ENCODE data around the gene OFD1.
"Not testable (repeated sequence)": the region's sequence is repeated elsewhere in the genome, so short reads cannot be mapped to it uniquely, and the experiment has no call there.

Gene OFD1

DNA sequence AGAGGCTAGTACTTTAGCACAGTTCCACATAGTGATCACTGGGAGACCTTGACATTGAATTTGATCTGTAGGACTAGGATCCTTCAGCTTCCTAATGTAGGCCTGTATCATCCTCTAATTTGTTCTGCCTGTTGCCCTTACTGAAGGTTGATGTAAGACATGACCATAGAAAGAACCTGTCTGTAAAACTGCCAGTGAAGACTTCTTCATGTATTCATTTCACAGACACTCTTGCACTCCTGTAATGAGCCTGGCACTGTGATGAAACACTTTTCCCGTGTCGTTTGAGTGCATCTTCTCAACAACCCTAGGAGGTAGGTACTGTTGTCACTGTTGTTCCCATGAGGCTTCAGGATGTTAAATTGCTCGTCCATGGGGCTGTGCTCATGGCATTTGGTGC is 31.0 kb upstream of the OFD1 start:
- no peak for DNase-seq (ENCODE audit: low spot score)

DNA sequence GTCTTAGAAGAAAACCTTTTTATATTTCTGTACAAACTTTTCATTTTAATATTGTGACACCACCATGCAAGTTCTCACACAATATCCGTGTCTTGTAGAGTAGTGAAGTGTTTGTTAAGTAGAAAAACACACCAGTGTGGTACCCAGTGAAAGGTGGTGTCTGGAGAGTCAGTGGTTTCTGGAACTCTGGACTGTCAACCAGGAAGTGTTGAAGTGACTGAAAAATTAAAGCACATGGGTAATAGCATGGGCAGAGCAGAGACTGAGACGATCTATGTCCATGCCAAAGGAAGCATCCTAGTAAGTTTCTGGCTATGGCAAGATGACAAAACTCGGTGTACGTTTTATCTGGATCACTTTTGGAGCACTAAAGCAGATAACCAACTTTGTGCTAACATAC is 23.4 kb upstream of the OFD1 start:
- DNase-seq (ENCODE audit: low spot score) = no peak

DNA sequence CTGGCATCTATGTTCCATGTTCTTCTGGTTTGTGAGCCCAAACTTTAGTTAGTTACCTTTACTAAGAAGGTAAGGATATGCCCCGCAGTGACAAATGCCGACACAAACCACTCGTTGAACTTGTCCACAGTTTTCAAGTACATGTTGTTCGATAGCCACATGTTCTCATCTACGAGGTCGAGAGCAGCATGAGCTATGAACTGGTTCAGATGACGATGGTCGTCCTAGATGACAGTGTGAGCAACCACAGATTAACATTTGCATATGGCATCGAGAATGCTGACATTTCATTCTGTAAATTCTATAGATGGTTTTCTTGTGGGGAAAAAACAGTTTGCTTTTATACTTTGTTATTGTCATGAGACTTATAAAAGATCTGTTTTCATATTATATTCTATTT is 18.1 kb upstream of the OFD1 start:
- DNase-seq (ENCODE audit: low spot score) = no peak

DNA sequence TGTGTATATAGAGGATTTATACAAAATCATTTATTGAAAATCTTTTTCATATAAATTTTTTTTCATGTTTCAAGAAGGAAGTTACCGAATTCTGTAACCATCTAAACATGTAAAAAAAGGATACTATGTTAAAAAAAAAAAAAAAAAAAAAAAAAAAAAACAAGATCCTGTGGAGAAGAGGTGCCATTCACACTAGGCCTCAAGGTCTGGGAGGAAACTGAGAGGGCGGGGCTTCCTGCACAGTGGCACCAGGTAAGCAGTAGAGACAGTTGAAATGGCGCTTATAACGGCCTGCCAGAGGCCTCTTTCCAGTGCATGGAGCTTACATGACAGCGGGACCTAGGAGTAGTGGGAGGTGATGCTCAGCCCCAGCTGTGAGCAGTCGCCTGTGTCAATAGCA is 17.6 kb upstream of the OFD1 start:
- DNase-seq (ENCODE audit: low spot score) = no peak

DNA sequence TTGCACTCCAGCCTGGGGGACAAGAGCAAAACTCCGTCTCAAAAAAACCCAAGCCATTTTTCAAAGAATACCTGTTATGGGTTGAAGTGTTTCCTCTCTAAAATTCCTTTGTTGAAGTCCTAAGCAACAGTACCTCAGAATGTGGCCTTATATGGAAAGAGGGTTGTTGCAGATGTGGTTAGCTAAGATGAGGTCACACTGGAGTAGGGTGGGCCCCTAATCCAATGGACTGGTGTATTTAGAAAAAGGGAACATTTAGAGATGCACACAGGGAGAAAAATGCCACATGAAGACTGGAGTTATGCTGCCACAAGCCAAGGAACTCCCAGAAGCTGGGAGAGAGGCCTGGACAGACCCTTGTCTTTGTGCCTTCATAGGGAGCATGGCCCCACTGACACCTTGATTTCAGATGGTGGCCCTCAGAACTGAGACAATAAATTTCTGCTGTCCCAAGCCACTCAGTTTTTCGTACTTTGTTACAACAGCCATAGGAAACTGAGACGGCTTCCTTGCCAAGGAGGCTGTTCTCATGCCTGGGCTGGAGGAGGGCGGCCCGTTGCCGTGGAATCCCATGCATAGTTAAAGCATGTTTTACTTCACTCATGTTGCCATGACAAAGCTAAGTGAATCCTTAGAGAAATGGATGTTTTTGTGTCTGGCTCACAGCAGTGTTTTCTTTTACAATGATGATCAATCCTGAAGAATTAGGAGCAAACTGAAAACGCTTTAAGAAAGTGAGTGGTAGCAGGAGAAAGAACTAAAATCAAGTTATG is 16.7 kb upstream of the OFD1 start:
- no peak for DNase-seq (ENCODE audit: low spot score)

DNA sequence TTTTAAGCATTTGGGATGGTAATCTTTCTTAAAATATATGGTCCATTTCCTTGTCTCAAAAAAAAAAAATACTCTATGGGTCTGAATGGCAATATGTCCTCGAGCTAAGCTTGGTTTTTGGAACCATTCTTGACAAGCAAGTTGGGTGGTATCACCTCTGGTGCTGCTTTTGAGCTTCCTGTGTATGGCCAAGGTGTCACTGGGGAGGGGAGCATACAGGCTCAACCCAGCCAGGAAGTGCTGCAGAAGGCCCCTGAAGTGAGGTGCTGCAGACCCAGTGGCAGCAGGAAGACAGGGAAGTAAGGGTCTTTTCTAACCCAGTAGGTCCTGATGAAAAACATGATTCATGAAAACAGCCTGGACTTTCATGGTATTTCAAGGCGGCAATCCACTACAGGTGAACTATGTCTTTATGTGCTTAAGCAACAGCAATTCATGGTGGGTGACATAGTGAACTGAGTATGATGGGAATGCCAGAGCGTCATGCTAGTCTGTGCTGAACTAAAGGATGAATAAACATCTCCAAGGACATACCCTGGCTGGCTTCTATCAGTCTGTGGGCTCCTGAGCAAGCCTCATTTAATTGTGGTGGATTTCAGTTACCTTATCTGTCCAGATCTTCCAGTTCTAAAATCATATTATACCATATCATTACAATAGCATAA is 15.2 kb upstream of the OFD1 start:
- DNase-seq (ENCODE audit: low spot score) = no peak

DNA sequence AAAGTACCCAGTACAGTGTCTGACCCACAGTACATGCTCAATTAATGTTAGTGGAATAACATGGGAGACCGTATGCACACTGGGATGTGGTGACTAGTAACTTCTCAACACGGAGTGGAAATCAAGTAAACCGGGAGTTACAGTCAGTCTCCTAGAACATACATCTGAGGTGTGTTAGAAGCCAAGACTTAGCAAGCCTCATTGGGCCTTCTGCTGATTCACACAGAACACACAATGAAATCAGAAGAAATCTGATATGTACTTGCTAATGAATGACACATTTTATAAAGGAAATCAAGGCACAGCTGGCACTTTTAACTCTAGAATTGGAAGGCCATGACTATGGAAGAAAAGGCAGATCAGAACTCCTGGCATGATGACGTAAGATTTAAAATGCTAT is 13.2 kb upstream of the OFD1 start:
- no peak for DNase-seq (ENCODE audit: low spot score)

DNA sequence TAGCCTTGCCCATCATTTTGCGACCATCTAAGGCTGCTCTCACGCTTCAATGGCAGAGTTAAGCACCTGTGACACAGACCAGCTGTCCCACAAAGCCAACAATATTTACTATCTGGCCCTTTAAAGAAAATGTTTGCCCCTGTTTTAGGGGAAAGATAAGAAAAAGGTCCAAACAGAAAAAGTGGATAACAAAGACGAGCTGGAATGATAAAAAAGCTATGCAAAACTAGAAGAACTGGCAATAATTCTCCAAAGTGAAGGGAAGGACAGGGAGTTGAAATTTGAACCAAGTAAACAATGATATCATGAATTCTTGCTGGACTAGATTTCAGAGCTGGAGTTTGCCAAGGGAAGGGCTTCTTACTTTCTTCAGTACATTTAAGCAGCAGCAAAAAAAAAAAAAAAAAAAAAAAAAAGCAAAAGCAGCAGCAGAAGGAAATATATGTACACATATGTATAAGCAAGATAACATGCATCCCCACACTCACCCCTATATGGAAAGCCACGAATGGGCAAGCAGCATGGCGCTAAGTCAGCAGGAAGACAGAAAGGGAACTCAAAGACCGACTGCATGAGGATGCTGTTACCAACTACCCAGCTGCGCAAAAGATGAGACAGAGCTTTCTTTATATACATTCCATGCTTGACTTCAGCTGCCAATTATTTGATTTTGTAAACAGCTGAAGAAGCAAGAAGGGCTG is 12.6 kb upstream of the OFD1 start:
- no peak for DNase-seq (ENCODE audit: low spot score)

DNA sequence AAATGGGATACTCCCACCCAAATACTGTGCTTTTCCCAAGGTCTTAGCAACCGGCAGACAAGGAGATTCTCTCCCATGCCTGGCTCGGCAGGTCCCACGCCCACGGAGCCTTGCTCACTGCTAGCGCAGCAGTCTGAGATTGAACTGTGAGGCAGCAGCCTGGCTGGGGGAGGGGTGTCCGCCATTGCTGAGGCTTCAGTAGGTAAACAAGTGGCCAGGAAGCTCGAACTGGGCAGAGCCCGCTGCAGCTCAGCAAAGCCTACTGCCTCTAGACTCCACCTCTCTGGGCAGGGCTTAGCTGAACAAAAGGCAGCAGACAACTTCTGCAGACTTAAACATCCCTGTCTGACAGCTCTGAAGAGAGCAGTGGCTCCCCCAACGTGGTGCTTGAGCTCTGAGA is 9.7 kb upstream of the OFD1 start:
- not testable (repeated sequence) for DNase-seq (ENCODE audit: low spot score)

DNA sequence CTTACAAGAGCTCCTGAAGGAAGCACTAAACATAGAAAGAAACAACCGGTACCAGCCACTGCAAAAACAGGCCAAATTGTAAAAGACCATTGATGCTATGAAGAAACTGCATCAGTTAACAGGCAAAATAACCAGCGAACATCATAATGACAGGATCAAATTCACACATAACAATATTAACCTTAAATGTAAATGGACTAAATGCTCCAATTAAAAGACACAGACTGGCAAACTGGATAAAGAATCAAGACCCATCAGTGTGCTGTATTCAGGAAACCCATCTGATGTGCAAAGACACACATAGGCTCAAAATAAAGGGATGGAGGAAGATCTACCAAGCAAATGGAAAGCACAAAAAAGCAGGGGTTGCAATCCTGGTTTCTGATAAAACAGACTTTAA is 8.0 kb upstream of the OFD1 start:
- not testable (repeated sequence) for DNase-seq (ENCODE audit: low spot score)

DNA sequence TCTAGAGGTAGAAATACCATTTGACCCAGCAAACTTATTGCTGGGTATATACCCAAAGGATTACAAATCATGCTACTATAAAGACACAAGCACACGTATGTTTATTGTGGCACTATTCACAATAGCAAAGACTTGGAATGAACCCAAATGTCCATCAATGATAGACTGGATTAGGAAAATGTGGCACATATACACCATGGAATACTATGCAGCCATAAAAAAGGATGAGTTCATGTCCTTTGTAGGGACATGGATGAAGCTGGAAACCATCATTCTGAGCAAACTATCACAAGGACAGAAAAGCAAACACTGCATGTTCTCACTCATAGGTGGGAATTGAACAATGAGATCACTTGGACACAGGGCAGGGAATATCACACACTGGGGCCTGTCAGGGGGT is 4.0 kb upstream of the OFD1 start:
- not testable (repeated sequence) for DNase-seq (ENCODE audit: low spot score)

DNA sequence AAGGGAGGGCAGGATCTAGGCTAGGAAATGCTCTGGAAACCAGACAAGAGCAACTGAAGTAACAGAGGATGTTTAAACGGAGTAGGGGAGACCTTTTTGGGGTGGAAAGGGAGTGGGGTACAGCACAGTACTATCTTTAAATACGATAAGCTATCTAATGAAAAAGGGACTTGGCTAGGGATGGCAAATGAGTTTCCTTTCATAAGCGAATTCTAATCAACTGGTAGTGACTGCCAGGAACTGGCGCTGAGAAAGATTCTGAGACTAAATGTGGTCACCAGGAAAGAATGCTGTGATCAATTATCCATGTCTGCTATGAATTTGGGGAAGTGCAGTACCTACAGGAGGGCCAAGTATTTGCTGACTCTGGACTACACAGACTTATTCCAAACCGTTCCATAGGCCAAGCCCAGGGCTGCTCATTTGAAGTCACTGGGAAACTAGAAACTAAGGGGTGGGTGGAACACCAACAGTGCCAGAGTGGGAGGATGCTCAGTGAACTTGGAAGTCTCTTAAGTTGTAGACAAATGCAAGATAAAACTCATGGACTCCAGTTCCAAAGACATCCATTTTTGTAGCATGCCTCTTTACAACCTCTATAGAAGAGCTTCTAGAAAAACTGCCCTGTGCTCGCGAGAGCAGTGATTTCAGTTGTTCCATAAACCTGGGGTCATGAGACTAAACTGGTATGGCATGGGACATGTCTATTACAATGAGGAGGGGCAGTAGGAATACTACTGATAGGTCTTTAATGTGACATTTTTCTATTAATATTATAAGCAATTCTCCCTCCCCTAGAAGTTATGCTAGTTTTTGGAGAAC is 2.1 kb upstream of the OFD1 start:
- DNase-seq (ENCODE audit: low spot score) = no peak

DNA sequence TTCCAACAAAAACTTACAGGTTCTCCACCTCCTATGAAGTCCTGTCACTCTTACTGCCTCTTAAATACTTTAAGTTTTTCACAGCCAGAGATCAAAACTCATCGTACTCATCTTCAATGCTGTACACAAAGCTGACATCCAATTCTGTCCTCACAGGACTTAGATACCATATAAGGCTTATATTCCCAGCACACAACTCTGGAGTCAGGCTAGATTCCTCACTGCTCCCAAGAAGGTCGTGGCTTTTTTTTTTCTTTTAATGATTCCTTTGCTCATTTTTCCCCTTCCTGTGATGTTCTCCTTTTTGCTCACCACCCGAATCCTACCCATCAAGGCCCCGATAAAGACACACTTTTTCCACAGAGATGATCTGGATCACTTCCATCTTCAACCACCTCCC is 1.0 kb upstream of the OFD1 start:
- DNase-seq (ENCODE audit: low spot score) = no peak

DNA sequence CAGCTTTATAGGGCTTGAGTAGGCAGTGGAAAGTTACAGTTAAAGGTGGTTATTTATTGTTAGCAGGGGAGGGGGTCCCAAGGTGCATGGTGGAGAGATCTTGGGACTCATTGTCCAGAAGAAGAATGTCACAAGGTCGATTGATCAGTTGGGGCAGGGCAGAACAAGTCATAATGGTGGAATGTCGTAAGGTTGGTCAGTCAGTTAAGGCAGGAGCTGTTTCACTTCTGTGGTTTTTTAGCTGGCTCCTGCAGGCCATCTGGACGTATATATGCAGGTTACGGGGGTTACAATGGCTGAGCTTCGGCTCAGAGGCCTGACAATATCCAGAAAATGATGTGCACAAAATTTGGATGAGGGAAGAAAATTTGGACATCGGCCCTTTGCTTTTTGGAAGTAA is 7.1 kb downstream of the OFD1 start:
- DNase-seq (ENCODE audit: low spot score) = no peak

DNA sequence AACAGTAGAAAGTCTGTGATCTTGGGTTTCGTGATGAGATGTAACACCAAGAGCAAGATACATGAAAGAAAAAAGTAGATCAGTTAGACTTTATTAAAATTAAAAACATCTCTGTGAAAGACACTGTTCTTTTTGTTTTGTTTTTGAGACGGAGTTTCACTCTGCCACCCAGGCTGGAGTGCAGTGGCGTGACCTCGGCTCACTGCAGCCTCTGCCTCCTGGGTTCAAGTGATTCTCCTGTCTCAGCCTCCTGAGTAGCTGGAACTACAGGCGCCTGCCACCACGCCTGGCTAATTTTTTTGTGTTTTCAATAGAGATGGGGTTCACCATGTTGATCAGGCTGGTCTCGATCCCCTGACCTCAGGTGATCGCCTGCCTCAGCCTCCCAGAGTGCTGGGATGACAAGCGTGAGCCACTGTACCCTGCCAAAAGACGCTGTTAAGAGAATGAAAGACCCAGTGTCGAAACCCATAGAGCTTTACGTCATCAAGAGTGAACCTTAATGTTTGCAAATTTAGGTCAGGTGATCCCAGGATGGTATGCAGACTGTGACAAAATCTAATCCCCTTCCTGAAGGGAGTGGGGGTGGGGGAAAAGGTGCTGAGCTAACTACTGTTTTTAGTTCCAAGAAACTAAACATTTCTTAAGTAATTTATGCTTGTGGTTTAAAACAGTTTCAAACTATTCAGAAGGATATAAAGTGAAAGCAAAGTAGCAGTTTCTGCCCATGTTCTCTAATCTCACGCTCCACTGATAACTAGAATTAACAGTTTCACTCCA is 8.0 kb downstream of the OFD1 start:
- DNase-seq (ENCODE audit: low spot score) = no peak

DNA sequence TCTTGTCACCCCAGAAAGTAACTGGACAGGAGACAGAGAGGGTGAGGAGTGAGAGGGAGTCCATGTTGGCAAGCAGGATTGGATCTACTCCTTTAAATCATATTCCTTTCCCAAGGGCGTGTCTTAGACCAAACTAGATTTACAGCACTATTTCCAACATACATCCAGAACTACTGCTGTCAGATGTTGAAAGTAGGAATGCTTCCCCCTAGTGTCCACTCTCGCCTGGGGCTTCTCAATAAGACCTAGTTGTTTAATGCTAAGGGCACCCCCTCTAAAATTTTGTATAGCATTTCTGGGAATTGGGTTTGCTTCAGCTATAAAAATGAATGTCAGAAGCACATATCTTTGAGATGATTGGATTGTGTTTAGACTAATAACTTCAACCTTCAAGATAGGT is 13.3 kb downstream of the OFD1 start:
- no peak for DNase-seq (ENCODE audit: low spot score)

DNA sequence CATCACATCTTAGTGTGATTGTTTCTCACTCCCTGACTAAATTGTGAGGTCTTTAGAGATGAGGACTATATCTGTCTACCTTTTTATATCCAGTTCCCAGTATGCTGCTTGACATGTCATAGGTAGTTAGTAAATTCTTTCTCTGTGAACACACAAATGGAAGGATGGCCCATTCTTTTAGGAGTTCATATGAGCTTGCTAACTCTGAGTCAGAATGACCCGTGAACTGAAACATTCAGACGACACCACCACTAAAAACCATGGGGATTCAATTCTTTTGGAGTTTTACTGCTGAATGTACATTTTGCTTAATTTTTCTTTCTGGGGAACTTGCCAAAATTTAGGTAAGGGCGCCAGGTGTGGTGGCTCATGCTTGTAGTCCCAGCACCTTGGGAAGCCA is 13.9 kb downstream of the OFD1 start:
- no peak for DNase-seq (ENCODE audit: low spot score)

DNA sequence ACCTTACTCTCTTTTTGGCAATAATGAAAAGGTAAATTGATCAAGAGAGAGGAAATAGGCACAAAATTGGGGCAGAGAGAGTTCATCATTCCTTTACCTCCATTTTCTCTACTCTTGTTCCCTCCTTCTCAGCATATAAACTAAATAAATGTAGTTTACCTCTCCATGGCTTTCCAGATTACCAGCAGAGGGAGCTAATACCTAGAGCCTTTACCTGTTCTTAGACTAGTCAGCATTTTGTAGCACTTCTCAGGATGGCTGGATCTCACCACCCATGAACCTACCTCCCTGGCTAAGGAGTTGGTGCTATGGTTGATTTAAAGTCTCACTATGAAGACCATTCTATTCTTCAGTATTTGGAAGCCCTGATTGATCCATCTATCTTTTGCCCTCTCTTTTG is 15.7 kb downstream of the OFD1 start:
- peak; percentile 19 for DNase-seq (ENCODE audit: low spot score)

DNA sequence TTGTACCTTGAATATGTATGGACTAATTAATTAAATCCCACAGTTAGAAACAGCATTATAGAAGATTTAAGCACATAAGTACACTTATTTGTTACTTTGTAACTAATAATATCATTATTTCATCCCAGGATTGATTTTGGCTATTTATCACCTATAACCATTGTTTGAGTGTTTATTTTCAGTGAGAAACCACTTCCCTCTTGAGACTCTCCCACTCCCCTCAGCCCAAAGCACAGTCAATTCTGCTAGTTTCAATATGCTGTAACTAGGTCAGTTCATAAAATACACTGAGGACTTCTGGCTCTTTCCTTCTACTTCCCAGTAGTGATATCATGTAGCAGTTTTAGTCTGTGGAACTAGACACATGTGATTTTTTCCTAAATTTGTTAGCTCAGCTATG is 16.3 kb downstream of the OFD1 start:
- DNase-seq (ENCODE audit: low spot score) = no peak

DNA sequence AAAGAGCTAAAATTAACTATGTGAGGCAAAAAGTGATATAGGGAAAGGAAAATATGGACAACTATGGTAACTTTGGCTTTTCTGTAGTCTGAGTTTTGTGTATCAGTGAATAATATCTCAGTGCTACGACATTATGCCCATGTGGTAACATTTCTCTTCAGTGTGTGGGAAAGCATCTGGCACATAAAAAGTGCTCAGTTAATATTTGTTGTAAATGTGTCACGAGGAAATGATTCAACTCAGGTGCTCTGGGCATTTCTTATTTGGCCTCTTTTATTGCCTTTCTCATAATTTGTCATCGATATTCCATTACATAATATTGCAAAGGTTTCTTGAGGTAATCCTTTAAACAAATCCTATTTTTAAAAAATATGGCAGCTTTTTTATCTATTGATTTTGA is 17.6 kb downstream of the OFD1 start:
- DNase-seq (ENCODE audit: low spot score) = no peak

DNA sequence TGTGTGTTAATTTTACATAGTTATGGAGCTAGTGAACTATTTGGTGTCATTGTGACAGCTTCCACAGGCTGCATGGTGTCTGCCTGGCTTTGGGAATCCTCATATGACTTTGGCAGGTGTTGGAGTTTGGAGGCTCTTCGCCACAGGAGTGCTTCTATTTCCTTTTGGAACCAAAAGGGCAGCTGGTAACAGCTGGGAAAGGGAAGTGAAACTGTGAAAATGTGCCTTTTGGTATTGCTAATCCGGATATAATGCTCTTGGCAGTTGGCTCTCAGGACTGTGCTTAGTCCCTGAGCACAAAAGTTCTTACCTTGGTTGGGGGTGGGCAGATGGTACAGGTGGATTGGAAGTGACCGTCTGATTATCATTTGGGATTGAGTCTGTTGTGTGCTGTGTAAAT is 18.1 kb downstream of the OFD1 start:
- DNase-seq (ENCODE audit: low spot score) = no peak

DNA sequence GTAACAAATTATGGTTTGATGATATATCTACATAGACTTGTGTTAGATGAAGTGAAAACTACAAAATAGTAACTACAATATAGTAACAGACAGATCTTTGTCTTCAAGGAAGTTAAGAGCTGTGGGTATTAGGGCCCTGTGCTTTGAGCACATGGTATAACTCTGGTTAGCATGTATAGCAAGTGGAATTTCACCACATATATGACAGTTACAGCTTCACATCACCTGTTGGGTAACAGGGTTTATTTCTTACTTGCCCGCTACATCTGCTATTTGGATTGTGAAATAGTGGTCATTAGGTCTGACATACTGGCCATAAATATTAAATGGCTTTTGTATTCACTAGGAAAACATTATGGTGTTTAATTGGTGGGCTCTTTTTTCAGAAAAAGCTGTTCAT is 20.2 kb downstream of the OFD1 start:
- DNase-seq (ENCODE audit: low spot score) = no peak
